PC-3 (cell line): Measurements from ENCODE around the gene MIPOL1.

Experiments used
- CTCF ChIP-seq: fragments of 300-600 bp; sonication (generic); conservative IDR thresholded peaks from 2 replicates; pipeline ENCODE4 v1.5.1; 2017; ENCODE audit warnings: antibody characterized with exemption, low read depth, mild to moderate bottlenecking, low read length
- EZH2 ChIP-seq: fragments of 300-600 bp; sonication (generic); IDR thresholded peaks from one replicate; pipeline ENCODE4 v1.6.1; 2017; ENCODE audit warnings: antibody characterized with exemption, mild to moderate bottlenecking, low read length; ENCODE audit not compliant: unreplicated experiment
- EZH2phosphoT487 ChIP-seq: fragments of 300-600 bp; sonication (generic); IDR thresholded peaks from 2 replicates; pipeline ENCODE4 v1.6.1; 2018; ENCODE audit warnings: mild to moderate bottlenecking, antibody characterized with exemption, low read length, borderline replicate concordance

- TF ChIP-seq CTCF (no peak), EZH2 (no peak), EZH2phosphoT487 (no peak)
These were observed 240.7 kb downstream of the MIPOL1 start for GRCh38 chr14:37438444-37438843.
